Testis (tissue), 3 donors: ENCODE measurements around the gene IL1RL1. TPM values are rescaled to one million over a fixed set of nuclear protein-coding genes. Genes with fewer than 3 reads are reported as not detected.

ENCODE experiments used
- DNase-seq: peaks from one replicate; pipeline ENCODE4 v3.0.0-alpha.2; 2019
- H3K27ac ChIP-seq, 2 donors: fragments of 200-600 bp; sonication (generic); one replicate each; pipeline ENCODE4 v1.5.1; 2019
- H3K27me3 ChIP-seq: fragments of 200-600 bp; sonication (generic); one replicate; pipeline ENCODE4 v1.5.1; 2019
- H3K36me3 ChIP-seq: fragments of 200-600 bp; sonication (generic); one replicate; pipeline ENCODE4 v1.5.1; 2017; ENCODE audit warnings: low read depth; ENCODE audit errors: missing control alignments
- H3K4me1 ChIP-seq: fragments of 200-600 bp; sonication (generic); one replicate; pipeline ENCODE4 v1.5.1; 2019
- H3K4me3 ChIP-seq, 2 donors: fragments of 200-600 bp; sonication (generic); one replicate each; pipeline ENCODE4 v1.5.1; 2017 to 2019
- H3K9me3 ChIP-seq: fragments of 200-600 bp; sonication (generic); one replicate; pipeline ENCODE4 v1.5.1; 2017
- POLR2A ChIP-seq: fragments of 450-650 bp; IDR thresholded peaks from one replicate; pipeline ENCODE4 v1.6.1; 2017; ENCODE audit warnings: antibody characterized with exemption, mild to moderate bottlenecking, moderate library complexity
- WGBS, 2 donors: methylation state at CpG; one replicate each; pipeline ENCODE4 v1.1.5; 2018; 5-methylcytosine and 5-hydroxymethylcytosine counted together
- intact Hi-C: fragments of 100-400 bp; cut with DNase I; formaldehyde crosslinking; loops from one replicate; pipeline ENCODE4 v1.15.1; 2023; ENCODE audit warnings: low total_unique reads
- polyA plus RNA-seq: library from polyadenylated mRNA; stranded (reverse); fragments of 350-450 nt; fragmentation: Illumina TruSeq; extraction: RNeasy Lipid Tissue Mini Kit (QIAGEN cat#74804); gene quantifications from one replicate; pipeline ENCODE4 v1.2.3, GENCODE V29; 2014; ENCODE audit warnings: low read depth, low replicate concordance; ENCODE audit not compliant: insufficient read depth
- total RNA-seq, 2 donors: library from RNA; depleted of rRNA; stranded (reverse); fragments of >200 nt; gene quantifications; one replicate each; pipeline ENCODE4 v1.2.3, GENCODE V29; 2016
- TF ChIP-seq, protein P1 (sequence below), 3 experiments: fragments of 450-650 bp in 2 of 3; fragments of 200-600 bp in 1 of 3; sonication (generic) in 1 of 3; IDR thresholded peaks; one replicate each; pipeline ENCODE4 v1.5.1; 2016 to 2019; ENCODE audit warnings: antibody characterized with exemption in 3 of 3, mild to moderate bottlenecking in 2 of 3, moderate library complexity in 1 of 3

Gene IL1RL1
- total and polyA plus RNA-seq, 3 donors from 2014 or later = 0.78 to 5.8 (median 1.0) TPM

GRCh38 chr2:102344397-102344796 lies 33.0 kb downstream of the IL1RL1 start:
- DNase-seq = no peak
- no peak for TF ChIP-seq POLR2A
- TF ChIP-seq, protein P1, sequence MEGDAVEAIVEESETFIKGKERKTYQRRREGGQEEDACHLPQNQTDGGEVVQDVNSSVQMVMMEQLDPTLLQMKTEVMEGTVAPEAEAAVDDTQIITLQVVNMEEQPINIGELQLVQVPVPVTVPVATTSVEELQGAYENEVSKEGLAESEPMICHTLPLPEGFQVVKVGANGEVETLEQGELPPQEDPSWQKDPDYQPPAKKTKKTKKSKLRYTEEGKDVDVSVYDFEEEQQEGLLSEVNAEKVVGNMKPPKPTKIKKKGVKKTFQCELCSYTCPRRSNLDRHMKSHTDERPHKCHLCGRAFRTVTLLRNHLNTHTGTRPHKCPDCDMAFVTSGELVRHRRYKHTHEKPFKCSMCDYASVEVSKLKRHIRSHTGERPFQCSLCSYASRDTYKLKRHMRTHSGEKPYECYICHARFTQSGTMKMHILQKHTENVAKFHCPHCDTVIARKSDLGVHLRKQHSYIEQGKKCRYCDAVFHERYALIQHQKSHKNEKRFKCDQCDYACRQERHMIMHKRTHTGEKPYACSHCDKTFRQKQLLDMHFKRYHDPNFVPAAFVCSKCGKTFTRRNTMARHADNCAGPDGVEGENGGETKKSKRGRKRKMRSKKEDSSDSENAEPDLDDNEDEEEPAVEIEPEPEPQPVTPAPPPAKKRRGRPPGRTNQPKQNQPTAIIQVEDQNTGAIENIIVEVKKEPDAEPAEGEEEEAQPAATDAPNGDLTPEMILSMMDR (IDR thresholded peaks at IDR 0.05) = no peak
- WGBS, 2 donors = 93 to 99% methylated on average over 3 of the region's 3 CpGs
- no peaks in the 10 kb centered on the region for H3K9me3 ChIP-seq
- no peak overlapping the region for H3K4me3 ChIP-seq
- H3K27ac ChIP-seq = no peak overlapping the region
- no peaks in the 10 kb centered on the region for H3K27me3 ChIP-seq
- H3K36me3 ChIP-seq = no peaks in the 10 kb centered on the region
- H3K4me1 ChIP-seq = no peaks in the 10 kb centered on the region
- intact Hi-C loops = no loop called here

DNA sequence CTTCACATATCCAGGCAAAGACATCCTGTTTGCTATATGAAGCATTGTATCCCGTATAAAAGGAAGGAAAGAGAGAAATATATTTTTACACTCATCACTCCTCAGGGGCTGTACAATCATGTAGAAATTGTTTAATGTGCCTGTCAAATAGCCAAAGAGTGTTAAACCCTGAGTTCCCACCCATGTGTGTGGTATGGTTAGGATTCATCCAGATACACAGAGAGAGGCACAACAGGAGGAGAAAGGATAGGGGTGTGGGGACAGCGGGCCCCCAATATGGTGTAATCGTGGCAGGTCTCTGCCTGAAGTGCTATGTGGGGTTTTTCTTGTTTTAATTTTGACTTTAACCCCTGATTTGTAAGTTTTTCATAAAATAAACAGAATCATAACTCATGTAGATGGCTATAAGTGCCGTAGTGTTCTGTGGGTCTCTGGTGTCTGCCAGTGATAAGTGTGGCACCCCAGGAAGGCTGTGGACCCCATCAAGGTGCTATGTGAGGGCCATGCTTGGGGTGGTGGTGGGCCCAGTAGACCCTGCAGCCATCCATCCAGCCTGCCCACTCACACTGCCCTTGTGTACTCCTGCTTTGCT lies 34.1 kb downstream of the IL1RL1 start:
- no peak for TF ChIP-seq POLR2A
- TF ChIP-seq, protein P1 (IDR thresholded peaks at IDR 0.05) = no peak
- no peak overlapping the region for H3K4me3 ChIP-seq
- no peaks in the 10 kb centered on the region for H3K4me1 ChIP-seq
- H3K27me3 ChIP-seq = no peaks in the 10 kb centered on the region
- WGBS, 2 donors = 91 to 93% methylated on average over 4 of the region's 4 CpGs
- no peak overlapping the region for H3K27ac ChIP-seq
- H3K36me3 ChIP-seq = no peaks in the 10 kb centered on the region
- intact Hi-C loops = no loop called here
- no peaks in the 10 kb centered on the region for H3K9me3 ChIP-seq
- DNase-seq = no peak

DNA sequence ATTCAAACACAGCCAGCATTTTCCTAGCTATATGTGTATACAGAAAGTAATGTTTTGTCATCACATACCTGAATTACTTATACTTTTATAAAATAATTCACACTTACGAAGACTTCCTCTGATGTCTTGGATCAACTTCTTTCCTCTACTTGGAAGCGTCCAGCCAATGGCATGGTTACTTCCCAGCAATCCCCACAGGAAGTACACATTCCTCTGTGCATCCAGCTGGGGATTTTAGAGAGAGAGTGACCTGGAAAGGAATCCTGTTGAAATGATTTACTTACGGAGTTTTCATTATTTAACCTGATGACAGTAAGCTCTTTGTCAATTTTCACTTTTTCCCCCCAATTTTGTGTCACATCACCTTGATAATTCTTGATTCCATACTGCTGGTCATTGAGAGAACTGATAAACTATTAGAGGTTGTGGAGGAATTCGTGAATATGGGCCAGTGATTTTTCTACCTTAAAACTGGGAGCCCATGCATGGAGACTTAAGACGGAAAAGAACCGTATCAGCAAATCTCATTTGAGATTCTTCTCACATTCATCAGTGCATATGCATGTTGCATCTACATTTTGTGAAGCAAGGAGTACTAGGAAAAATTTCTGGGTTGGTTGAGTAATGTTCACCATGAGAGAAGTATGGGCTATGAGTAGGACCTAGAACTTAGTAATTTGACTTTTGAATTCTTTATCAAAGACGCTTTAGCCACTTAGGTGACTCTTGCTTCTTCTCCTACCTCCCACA lies 35.2 kb downstream of the IL1RL1 start:
- intact Hi-C loops = no loop called here
- no peak for TF ChIP-seq POLR2A
- TF ChIP-seq, protein P1 (IDR thresholded peaks at IDR 0.05) = no peak
- 90 to 94% methylated on average over 7 of the region's 7 CpGs for WGBS, 2 donors
- Histone ChIP-seq H3K27me3 (no peaks in the 10 kb centered on the region), H3K4me3 (no peak overlapping the region), H3K36me3 (no peaks in the 10 kb centered on the region), H3K4me1 (no peaks in the 10 kb centered on the region), H3K27ac (no peak overlapping the region), H3K9me3 (no peaks in the 10 kb centered on the region)
- no peak for DNase-seq

- Histone ChIP-seq H3K27me3 (no peaks in the 10 kb centered on the region), H3K36me3 (no peaks in the 10 kb centered on the region), H3K4me3 (no peak overlapping the region), H3K9me3 (no peaks in the 10 kb centered on the region), H3K4me1 (no peaks in the 10 kb centered on the region), H3K27ac (no peak overlapping the region)
- intact Hi-C loops = no loop called here
- TF ChIP-seq POLR2A = no peak
- TF ChIP-seq, protein P1 (IDR thresholded peaks at IDR 0.05) = no peak
- DNase-seq = no peak
- 20 to 41% methylated on average over 1 of the region's 1 CpG for WGBS, 2 donors
Observed at GRCh38 chr2:102350137-102350793, 38.9 kb downstream of the IL1RL1 start.
